Erythroblast (primary cell): ENCODE data around the gene RIPK3.

Experiments
- GATA1 ChIP-seq: IDR thresholded peaks from 2 replicates; pipeline ENCODE4 v1.6.1; 2011; ENCODE audit warnings: low read depth, mild to moderate bottlenecking, control low read depth, low read length, moderate library complexity
- POLR2A ChIP-seq: IDR thresholded peaks from 2 replicates; pipeline ENCODE4 v1.6.1; 2011; ENCODE audit warnings: mild to moderate bottlenecking, low read length

GRCh38 chr14:24353559-24354481 lies 14.0 kb upstream of the RIPK3 start:
- TF ChIP-seq POLR2A: no peak
- TF ChIP-seq GATA1: no peak
